ENCODE data around the gene FAM20C.

Gene FAM20C

DNA sequence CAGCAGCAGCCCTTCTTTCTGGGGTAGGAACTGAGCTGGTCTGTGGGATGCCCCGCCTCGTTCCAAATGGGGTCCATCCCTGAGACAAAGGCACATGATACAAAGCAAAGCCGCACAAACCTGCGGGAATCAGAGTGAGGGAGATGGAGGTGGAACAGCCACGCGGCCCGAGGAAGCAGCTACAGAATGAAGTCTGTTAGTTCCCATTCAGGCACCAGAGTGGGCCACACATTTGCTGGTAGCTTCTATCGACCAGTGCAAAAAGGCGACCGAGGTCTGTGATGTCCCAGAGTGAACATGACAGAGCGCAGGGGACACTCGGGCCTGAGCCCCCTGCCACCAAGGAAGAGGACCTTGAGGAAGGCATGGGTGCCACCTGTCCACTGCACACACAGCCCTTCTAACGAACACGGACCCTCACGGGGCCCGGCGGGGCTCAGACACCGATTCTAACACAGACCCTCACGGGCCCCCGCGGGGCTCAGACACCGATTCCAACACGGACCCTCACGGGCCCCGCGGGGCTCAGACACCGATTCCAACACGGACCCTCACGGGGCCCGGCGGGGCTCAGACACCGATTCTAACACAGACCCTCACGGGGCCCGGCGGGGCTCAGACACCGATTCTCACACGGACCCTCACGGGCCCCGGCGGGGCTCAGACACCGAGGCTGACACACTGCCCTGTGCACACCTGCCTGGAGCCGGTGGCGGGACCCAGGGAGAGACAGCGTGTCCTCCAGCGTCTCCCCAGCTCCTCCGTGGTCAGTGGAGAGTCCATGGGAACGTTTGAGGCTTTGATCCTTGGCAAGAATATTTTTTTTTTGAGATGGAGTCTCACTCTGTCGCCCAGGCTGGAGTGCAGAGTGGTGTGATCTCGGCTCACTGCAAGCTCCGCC, 32.8 kb upstream of the FAM20C start:
- DNase-seq (ENCODE audit: low read depth in 2 of 2): no peak

DNA sequence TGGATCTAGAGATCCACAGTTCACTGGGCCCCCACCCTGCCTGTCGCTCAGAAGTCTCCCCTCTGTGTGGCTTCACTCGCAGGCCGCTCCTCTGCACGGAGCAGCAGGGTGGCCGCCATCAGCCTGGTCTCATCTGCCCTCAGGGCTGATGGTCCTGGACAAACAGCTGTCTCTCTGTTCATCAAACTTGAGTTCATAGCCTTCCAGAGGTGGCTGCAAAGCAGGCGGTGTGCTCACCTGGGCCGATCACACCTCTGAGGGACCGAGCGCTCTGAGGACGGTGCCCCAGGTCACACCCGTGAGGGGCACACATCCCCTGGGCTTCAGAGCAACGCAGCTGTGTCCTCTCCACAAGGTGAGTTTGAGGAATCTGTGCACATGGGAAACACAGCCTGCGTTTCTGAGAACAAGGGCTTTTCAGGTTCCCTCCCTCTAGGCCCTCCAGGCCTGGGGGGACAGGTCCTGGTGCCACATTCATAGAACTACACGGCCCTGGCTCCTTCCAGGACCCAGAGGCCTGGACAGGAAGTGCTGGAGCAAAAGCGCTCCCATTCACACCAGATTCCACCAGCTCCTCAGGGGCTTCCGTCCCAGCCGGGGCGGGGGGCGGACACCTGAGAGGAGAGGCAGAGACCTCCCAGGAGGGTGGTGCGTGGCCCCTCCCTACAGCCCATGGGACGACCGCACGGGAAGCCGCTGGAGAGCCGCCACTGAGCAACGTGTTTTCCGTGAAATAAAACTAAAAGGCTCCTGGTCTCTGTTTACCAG, 31.2 kb upstream of the FAM20C start:
- DNase-seq (ENCODE audit: low read depth in 2 of 2): no peak

DNA sequence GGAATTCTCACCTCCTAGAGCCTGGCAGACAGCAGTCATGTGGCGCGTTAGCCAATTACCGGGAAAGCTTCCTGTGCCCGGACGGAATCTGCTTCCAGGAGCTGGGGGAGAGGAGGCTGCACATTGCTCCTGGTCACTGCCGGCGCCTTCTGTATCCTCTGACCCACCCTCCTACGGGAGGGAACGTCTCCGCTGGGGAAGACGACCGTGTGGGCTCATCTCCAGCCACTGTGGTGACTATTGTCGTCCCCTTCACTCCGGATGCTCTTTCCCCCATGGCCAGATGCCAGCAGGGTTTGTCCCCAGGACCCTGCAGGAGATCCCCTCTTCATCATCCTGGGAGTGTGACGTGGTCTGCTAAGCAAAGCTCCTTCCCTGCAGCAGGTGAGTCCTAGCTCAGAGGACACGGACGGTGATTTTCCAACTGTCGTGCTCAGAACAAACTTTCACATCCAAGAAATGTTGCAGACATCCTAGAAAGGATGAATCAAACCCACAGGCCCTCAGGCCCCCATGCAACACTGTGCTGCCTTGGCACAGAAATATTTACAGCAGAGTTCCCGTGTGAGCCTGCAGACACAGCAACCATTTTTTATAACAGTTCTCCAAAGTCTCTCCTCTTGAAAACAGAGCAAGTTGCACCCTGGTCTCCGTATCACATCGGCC, 29.6 kb upstream of the FAM20C start:
- DNase-seq (ENCODE audit: low read depth in 2 of 2): no peak

DNA sequence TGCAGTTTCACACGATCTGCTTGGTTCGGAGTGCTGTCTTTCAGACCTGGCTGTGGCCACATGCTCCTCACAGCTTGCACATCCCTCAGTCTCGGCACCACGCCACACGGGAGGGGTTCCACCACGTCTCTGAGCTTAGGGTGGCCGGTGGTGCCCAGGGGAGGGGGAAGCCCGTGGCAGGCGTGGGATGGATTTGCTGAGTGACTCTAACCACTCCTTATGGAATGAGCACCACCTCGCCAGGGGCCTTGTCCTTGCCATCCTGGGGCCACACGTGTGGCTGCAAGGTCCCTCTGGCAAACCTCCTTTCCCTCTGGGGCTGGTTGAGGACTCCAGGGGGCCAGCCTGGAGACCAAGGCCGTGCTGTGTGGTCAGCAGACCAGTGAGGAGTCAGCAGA, 29.1 kb upstream of the FAM20C start:
- DNase-seq (ENCODE audit: low read depth in 2 of 2): no peak

DNA sequence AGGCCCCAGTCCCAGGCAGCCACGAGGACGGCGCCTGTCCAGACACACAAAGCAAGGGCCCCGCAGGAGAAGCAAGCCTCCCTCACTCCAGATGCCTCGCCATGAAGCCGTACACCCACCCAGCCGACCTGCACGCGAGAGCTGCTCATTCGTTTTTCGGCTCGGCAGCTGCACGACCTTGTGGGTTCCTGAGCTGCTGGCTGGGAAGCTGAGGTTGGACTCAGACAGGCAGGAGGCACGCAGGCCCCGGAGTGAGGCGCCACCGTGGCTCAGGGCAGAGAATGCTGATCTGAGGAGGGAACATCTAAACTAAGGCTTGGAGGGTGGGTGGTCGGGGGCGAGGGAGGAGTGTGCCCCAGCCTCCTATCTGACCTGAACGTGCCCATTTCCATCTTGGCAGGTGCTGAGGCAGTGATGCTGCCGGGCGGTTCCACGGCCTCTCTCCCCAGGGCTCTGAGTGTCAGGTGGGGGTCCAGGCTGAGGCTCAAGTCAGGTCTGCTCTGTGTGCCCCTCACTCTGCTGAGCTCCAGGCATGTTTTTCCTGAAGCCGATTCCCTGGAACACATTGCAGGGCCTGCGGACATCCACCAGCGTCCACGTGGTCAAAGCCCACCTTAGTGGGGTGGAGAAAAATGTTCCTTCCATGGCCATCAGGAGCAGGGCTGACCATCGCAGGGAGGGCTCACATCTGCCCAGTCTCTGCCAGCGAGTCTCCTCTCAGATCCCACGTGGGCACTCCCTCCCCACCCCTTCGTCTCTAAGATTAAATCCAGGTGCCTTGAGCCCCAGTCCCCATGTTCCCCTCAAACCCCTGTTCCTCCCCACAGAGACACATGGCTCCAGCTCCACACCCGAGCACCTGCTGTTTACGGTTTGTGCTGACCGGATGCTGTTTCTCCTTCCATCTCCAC, 28.1 kb upstream of the FAM20C start:
- no peak for DNase-seq (ENCODE audit: low read depth in 2 of 2)

DNA sequence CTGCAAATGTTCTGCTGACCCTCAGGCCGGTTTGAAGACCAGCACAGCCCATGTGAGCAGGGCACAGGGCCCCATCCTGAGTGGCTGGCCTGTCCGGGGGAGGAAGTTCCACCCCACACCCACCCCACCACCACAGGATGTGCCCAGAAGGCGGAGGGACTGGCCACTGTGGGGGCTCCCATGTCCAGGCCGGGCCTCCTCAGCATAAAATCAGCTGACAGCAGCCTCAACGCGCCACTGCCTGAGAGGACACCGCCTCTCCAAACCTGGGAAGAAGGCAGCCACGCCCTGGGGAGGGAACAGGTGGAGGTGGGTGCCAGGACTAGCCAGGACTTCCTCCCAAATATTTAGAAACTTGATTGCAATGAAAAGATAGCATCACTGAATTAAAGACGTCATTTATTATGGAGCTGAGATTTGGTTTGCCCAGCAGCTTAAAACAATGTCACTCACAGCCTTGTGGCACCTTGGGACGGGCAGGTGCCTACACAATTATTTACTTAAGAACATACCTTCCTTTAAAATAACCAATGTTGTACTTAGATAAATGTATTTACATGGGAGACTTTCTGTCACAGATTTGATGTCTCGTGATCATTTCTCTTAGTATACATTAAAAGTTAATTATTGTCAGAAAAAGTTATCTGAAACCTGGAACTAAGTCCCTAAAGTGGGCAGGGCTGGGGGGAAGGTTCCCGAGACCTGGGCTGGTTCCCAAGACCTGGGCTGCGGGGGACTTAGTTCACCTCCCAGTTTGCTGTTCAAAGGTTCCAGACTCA, 27.3 kb upstream of the FAM20C start:
- DNase-seq (ENCODE audit: low read depth in 2 of 2): no peak

DNA sequence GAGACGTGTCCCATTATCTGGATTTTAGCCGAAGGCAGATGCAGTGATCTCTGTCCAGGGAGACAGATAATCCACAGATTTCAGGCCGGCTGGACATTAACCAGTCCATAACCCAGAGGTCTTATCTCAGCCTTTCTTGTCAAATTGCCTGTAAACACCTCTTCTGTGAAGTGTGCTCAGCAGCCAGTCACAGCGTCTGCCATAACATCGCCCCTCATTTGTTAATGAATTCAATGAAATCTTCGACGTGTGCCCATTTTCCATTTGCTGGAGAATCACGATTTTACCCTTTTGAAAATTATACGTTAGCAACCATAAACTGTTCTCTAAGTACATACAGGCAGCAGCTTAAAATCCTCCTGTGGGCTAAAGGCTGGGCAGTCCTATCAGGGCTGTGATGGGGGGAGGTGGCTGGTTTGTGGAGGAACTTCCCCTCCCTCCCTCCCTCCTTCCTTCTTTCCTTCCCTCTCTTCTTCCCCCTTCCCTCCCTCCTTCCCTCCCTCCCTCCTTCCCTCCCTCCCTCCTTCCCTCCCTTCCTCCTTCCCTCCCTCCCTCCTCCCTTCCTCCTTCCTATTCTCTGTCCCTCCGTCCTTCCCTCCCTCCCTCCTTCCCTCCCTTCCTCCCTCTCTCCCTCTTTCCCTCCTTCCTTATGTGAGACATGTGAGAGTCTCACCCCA, 26.6 kb upstream of the FAM20C start:
- DNase-seq (ENCODE audit: low read depth in 2 of 2): no peak

DNA sequence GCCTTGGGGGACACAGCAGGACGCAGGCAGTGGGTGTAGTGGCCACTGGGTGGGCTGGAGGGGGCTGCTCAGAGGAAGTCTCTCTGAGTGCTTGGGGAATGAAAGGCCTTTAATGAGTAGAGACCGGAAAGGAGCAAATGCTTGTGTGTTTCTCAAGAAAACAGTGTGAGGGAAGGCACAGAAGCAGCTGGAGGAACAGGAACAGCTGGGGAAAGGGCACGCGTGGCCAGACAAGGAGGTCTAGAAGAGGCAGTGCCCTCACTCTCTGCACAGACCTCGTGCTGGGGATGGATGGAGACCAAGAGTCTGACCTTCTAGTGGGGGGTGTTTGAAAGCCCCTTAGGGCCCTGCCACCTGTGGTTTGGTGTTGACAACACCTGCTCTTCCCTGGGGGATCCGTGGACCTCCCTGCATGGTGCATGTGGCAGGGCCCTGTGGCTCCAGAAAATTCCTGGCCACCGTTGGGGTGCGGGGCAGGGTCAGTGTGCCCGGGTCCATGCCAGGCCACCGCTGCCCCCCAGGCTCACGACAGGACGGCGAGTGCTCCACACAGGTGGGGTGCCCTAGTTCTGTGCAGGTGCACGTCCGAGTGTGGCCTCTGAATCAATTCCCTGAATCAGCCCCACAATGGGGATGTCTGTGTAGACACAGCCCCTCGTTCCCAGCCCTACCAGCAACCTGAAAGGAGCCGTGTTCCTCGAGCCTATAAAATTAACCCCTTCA, 25.9 kb upstream of the FAM20C start:
- DNase-seq (ENCODE audit: low read depth in 2 of 2): no peak

DNA sequence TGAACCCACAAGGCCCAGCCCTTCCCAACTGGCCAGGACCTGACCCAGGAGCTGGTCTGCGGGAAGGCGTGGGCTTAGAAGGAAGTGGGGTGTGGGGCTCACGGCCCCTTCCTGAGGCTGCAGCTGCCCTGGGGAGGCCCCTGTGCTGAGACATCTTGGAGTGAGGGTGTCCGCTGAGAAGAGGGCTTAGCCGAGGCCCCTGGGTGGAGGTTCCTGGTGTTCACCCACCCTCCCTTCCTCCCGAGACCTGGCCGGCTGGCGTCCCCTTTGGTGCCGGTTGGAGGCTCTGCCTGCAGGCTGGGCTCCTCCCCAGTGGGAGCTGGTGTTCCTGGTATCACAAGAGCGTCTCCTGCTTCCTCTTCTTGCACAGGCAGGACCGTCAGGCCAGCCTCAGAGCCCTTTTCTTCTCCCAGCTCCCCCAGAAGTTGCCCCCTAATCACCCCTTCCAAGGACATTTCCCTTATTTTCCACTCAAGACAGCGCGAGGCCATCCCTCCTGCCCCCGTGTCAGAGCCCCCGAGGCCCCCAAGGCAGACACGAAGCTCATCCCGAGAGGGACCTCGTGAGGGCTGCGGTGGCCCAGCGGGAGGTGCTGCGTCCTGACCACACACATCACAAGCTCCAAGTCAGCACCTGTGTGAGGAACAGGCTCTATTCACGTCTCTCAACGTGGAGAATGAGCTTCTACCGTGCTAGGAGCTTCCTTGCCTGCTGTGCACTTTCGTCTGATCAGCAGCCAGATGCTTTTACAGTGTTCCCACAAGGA, 25.1 kb upstream of the FAM20C start:
- DNase-seq (ENCODE audit: low read depth in 2 of 2): no peak

DNA sequence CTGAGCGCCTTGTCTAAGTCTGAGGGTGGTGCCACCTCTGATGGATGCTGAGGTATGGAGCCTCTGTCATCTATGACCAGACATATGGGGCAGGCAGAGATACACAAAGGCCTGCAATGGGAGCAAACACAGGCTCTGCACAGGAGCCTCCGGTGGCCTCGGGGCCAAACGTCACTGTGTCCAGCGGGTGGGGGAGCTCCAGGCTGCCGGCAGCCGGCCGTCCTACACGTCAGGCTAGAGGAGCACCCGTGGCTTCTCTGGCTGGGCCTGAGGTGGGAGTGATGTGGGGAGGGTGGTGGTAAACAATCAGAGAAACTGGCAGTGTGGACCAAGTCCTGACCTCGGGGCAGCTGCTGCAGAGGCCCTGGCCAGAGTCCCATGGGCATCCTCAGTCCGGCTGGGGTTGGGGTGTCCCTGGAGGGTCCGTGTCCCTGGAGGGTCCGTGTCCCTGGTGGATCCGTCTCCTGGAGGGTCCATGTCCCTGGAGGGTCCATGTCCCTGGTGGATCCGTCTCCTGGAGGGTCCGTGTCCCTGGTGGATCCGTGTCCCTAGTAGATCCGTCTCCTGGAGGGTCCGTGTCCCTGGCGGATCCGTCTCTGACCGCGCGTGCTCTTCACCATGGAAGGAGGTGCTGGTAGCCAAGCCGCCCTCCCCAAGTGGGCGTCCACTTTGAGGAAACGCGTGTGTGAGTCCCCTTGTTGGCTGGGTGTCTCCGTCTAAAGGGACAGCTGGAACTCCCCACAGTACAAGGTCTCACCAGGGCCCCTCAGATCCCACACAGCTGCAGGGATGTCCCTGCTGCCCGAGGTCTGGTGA, 24.2 kb upstream of the FAM20C start:
- DNase-seq (ENCODE audit: low read depth in 2 of 2): no peak

DNA sequence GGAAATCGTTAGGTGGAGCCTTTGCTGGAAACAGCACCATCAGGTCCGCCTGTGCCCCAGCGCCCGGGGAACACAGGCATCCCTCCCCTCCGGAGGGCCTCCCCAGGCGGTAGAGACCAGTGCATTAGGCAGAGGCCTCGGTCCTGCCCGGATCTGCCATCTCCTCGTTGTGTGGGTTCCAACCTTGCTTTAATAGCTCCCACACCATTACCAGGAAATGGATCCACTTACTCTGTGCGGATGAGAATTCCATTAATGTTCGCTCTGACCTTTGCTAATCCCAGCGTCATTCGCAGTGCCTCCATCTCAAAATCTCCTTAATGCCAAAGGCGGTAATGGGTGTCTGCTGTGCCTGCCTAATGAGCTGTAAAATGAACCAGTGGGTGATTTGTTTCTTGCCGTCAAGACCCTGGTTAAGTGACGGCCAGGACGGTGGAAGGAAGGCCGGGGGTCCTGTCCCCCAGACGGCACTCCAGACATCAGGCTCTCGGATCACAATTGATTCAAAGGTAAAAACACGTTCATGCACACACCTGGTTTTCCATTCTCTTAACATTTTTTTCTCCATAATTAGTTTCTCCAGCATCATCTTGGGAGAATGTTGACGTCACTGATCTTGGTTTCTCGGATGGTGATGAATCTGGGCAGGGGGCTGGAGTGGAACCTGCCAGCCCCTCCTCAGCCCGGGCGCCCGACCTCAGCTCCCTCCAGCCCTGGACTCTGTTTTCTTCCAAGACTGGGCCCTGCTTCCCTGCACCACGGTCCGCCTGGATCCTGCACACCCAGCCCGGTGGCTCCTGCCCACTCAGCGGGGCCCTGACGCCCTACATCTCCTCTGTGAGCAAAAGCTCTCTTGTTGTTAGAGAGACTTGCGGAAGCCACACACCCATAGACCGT, 22.8 kb upstream of the FAM20C start:
- no peak for DNase-seq (ENCODE audit: low read depth in 2 of 2)

DNA sequence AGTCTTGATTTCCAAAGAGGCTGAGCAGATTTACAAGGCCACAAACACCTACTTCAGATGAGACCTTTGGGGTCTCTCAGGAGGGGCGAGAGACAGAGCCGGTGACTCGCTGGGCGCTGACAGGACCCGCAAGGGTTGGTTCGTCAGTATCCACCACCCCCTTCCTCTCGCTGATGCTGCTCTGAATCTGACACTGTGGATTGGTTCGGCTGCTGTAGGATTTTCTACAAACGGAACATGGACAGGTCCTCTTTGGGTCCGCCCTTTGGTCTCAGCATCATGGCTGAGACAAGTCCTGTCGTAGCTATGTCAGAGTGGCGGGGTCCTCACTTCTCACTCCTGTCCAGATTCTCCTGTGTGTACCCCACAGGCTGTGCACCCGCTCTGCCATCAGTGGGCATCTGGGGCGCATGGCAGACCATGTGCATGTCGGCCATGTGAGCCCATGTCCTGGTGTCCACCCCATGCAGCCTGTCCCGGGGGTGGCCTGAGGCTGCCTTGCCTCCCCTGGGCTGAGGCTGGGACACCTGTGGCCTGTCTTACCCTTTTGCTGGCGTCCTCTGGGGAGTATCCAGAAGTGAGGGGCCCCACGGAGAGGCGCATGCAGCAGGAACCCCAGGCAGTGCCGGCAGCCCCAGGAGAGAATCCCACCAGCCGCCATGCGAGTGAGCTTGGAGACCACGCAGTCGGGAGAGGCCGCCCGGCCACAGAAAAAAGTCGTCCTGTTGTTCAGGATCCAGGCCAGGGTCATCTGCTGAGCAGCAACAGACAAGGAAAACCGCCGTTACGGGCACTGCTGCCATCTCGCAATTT, 21.6 kb upstream of the FAM20C start:
- no peak for DNase-seq (ENCODE audit: low read depth in 2 of 2)

DNA sequence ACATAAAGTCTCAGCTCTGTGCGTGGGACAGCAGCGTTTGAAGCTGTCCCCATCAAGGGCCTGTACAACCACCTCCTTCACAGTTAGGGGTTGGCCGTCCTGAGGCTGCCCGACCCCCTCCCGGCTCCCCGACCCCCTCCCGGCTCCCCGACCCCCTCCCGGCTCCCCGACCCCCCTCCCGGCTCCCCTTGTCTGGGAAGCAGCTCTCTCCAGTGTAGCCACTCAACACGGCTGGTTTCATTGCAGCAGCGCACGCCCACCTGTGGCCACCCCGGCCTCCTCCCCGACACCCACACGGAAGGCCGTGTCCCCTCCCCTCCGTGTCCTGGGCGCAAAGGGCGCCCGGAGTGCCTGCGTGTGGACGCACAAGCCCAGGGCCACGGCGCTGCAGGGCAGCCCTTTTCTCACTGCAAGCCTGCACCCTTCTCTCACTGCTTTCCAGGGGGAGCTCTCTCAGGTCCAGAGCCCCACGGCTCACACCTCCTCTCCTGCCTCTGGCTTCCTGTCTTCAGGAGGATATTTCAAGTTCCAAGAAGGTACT, 20.9 kb upstream of the FAM20C start:
- DNase-seq (ENCODE audit: low read depth in 2 of 2): no peak

DNA sequence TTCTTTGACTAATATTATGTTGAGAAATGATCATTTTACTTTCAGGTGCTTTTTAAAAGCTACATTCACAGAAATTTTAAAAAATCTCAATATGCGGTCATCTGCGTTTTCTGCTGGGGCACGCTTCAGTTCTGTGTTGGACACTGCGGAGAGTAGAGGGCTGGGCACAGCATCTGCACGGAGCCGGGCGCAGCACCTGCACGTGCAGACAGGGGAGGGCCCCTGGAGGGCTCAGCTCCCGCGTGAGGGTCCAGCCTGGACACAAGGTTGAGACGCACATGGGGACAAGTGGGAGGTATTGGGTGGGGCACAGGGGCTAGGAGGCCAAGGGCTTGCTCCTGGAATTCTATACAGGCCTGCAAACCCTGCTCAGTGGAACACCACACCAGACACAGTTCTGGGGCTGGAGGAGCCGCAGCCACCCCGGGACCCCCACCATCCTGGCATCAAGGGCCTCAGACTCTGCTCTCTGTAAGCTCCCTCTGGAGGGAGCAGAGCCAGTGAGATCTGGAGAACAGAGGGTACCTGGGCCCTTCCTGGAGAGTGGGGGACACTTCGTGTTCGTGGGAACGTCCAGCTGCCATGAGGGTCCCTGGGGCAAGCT, 20.4 kb upstream of the FAM20C start:
- DNase-seq (ENCODE audit: low read depth in 2 of 2): no peak

DNA sequence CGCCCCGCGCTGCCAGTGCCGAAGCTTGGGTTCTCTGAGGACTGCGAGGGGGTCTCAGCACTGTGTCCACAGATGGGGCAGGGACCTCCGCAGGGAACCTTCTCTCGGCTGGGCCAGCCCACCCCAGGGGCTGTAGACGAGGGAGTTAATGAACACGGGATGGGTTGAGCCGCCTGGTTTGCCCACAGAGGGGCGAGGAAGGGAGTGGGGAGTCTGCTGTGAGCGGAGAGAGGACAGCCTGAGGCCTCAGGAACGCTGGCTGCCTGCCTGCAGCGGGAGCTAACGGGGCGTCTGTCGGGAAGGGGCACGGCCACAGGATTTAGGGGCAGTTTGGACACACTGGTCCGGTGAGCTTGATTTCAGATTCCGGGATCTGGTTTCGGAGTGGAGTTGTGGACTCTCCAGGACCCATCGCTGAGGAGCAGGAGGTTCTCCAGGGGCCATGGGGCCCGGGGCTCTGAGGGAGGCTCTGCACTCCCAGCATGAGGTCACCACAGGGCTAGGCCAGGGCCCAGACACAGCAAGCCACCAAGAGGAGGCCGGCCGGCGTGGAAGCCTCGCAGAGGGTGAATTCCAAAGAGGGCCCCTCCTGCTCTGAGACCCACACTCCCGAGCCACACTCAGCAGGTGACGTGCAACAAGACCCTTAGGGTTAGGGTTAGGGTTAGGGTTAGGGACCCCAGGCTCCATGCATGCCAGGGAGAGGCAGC, 19.0 kb upstream of the FAM20C start:
- DNase-seq (ENCODE audit: low read depth in 2 of 2): no peak

All from stimulated activated CD8-positive, alpha-beta memory T cell treated with anti-CD3 and anti-CD28 coated beads, Interleukin-15, amount 100 ng/mL, for 4 hours (primary cell).